SK-N-SH (cell line): ENCODE results near the gene STX16. TPM values are rescaled to one million over a fixed set of nuclear protein-coding genes. Genes with fewer than 3 reads are reported as not detected.

Experiments
- CTCF ChIA-PET: fragments of 300-600, 350-600 bp; formaldehyde crosslinking; extraction: SDS; loops from one replicate; lab custom pipeline; 2021; lab: Yijun Ruan, JAX
- POLR2A ChIA-PET: fragments of 350-600 bp; sonication (Branson Sonifier 250); formaldehyde crosslinking; extraction: SDS; loops from one replicate; lab custom pipeline; 2020; ENCODE audit warnings: antibody characterized with exemption, inconsistent platforms; lab: Yijun Ruan, JAX
- DNase-seq: peaks from one replicate; pipeline ENCODE4 v3.0.0; 2012
- H2AFZ ChIP-seq: fragments of 200-600 bp; sonication (generic); 2 replicates; pipeline ENCODE4 v1.8.1; 2016; ENCODE audit warnings: antibody characterized with exemption, mild to moderate bottlenecking, low read depth
- H3F3A ChIP-seq: fragments of 200-600 bp; sonication (generic); replicated peaks from 2 replicates; pipeline ENCODE3; 2016; ENCODE audit warnings: antibody characterized with exemption, mild to moderate bottlenecking; ENCODE audit not compliant: insufficient read depth
- H3K27ac ChIP-seq, 2 experiments: fragments of 200-500 bp in 1 of 2; fragments of 200-600 bp in 1 of 2; sonication (Bioruptor generic) in 1 of 2; sonication (generic), shearing (Covaris generic) in 1 of 2; 2 replicates each; pipeline versions ENCODE4 v1.5.1 to v1.6.1; 2014 to 2016; ENCODE audit warnings: low read depth in 2 of 2, inconsistent platforms in 1 of 2, low read length in 1 of 2, mild to moderate bottlenecking in 1 of 2, mixed read lengths in 1 of 2
- H3K27me3 ChIP-seq: fragments of 200-600 bp; sonication (generic), shearing (Covaris generic); 2 replicates; pipeline ENCODE4 v1.6.1; 2016; ENCODE audit warnings: mixed run types; ENCODE audit not compliant: insufficient read depth
- H3K36me3 ChIP-seq, 2 experiments: fragments of 200-500 bp in 1 of 2; fragments of 200-600 bp in 1 of 2; sonication (Bioruptor generic) in 1 of 2; sonication (generic) in 1 of 2; replicated peaks in 1 of 2; 2 replicates each; pipeline versions ENCODE3 to v1.5.1; 2014 to 2016; ENCODE audit warnings: low read length in 1 of 2, mild to moderate bottlenecking in 1 of 2; ENCODE audit not compliant: insufficient read depth in 2 of 2, control insufficient read depth in 1 of 2
- H3K4me1 ChIP-seq, 2 experiments: fragments of 200-500 bp in 1 of 2; fragments of 200-600 bp in 1 of 2; sonication (Bioruptor generic) in 1 of 2; sonication (generic), shearing (Covaris generic) in 1 of 2; 2 replicates each; pipeline versions ENCODE4 v1.5.1 to v1.6.1; 2014 to 2016; ENCODE audit warnings: low read depth in 1 of 2, low read length in 1 of 2, mixed run types in 1 of 2; ENCODE audit not compliant: insufficient read depth in 2 of 2, control insufficient read depth in 1 of 2
- H3K4me2 ChIP-seq: fragments of 200-600 bp; sonication (generic), shearing (Covaris generic); 2 replicates; pipeline ENCODE4 v1.6.1; 2017; ENCODE audit warnings: mixed run types
- H3K4me3 ChIP-seq, 2 experiments: fragments of 200-500 bp in 1 of 2; fragments of 200-600 bp in 1 of 2; sonication (Bioruptor generic) in 1 of 2; sonication (generic), shearing (Covaris generic) in 1 of 2; 2 replicates each; pipeline versions ENCODE4 v1.5.1 to v1.8.1; 2014 to 2016; ENCODE audit warnings: low read depth in 2 of 2, inconsistent platforms in 1 of 2, low read length in 1 of 2, mild to moderate bottlenecking in 1 of 2, mixed read lengths in 1 of 2, moderate library complexity in 1 of 2
- H3K79me2 ChIP-seq: fragments of 200-600 bp; sonication (generic); 2 replicates; pipeline ENCODE4 v1.8.1; 2017; ENCODE audit warnings: mild to moderate bottlenecking; ENCODE audit not compliant: insufficient read depth
- H3K9ac ChIP-seq: fragments of 200-600 bp; sonication (generic); 2 replicates; pipeline ENCODE4 v1.6.1; 2017; ENCODE audit warnings: mixed run types
- H3K9me2 ChIP-seq: fragments of 200-600 bp; sonication (generic); 2 replicates; pipeline ENCODE4 v1.6.1; 2017; ENCODE audit warnings: mixed run types
- H3K9me3 ChIP-seq: fragments of 200-600 bp; sonication (generic); 2 replicates; pipeline ENCODE4 v1.6.1; 2017; ENCODE audit warnings: mixed run types, mild to moderate bottlenecking, moderate library complexity
- H4K20me1 ChIP-seq: fragments of 200-600 bp; sonication (generic); 2 replicates; pipeline ENCODE4 v1.6.1; 2017; ENCODE audit warnings: mild to moderate bottlenecking, mixed run types; ENCODE audit not compliant: insufficient read depth
- CHD2 ChIP-seq: fragments of 150-350 bp; IDR thresholded peaks from 2 replicates; pipeline ENCODE4 v1.6.1; 2018; ENCODE audit warnings: low read length; ENCODE audit not compliant: partially characterized antibody
- ELF1 ChIP-seq: IDR thresholded peaks from 2 replicates; pipeline ENCODE4 v1.4.0; 2012
- FOSL2 ChIP-seq: IDR thresholded peaks from 2 replicates; pipeline ENCODE4 v1.4.0; 2012; ENCODE audit warnings: low read depth, mild to moderate bottlenecking, moderate library complexity, borderline replicate concordance
- FOXJ3 ChIP-seq: sonication (generic); formaldehyde crosslinking; IDR thresholded peaks from 2 replicates; pipeline ENCODE4 v1.5.1; 2020; ENCODE audit warnings: mild to moderate bottlenecking, missing genetic modification reagents
- FOXM1 ChIP-seq: IDR thresholded peaks from 2 replicates; pipeline ENCODE4 v1.4.0; 2012; ENCODE audit warnings: low read depth, mild to moderate bottlenecking
- GABPA ChIP-seq: IDR thresholded peaks from 2 replicates; pipeline ENCODE4 v1.4.0; 2012; ENCODE audit warnings: low read depth, mild to moderate bottlenecking
- GATA2 ChIP-seq: sonication (generic); formaldehyde crosslinking; IDR thresholded peaks from 2 replicates; pipeline ENCODE4 v1.5.0; 2020; ENCODE audit warnings: mild to moderate bottlenecking, missing genetic modification reagents
- JUND ChIP-seq: IDR thresholded peaks from 2 replicates; pipeline ENCODE4 v1.4.0; 2012
- NFIC ChIP-seq: IDR thresholded peaks from 2 replicates; pipeline ENCODE4 v1.4.0; 2012; ENCODE audit warnings: borderline replicate concordance
- NRF1 ChIP-seq: IDR thresholded peaks from 2 replicates; pipeline ENCODE4 v1.6.1; 2012; ENCODE audit warnings: low read depth, mild to moderate bottlenecking, low read length
- RAD21 ChIP-seq: IDR thresholded peaks from 2 replicates; pipeline ENCODE4 v1.6.1; 2012; ENCODE audit warnings: mild to moderate bottlenecking, low read length
- RXRA ChIP-seq: IDR thresholded peaks from 2 replicates; pipeline ENCODE4 v1.4.0; 2012; ENCODE audit warnings: low read depth, mild to moderate bottlenecking, borderline replicate concordance
- SMC3 ChIP-seq: IDR thresholded peaks from 2 replicates; pipeline ENCODE4 v1.6.1; 2012; ENCODE audit warnings: low read depth, low read length, improper control_type of control experiment
- TAF1 ChIP-seq: IDR thresholded peaks from 2 replicates; pipeline ENCODE4 v1.6.1; 2012; ENCODE audit warnings: low read depth, mild to moderate bottlenecking, low read length, moderate library complexity, borderline replicate concordance
- TCF12 ChIP-seq: IDR thresholded peaks from 2 replicates; pipeline ENCODE4 v1.4.0; 2012
- WGBS: methylation state at CpG from one replicate; pipeline ENCODE4 v1.1.6; 2017; ENCODE audit warnings: low lambda C conversion rate; 5-methylcytosine and 5-hydroxymethylcytosine counted together
- polyA plus RNA-seq, 3 experiments: library from polyadenylated mRNA; depleted of rRNA; stranded (reverse); fragments of >200 nt; gene quantifications; 2 replicates each; pipeline ENCODE4 v1.2.3, GENCODE V29; 2012
- TF ChIP-seq, protein P1 (sequence below): IDR thresholded peaks from 2 replicates; pipeline ENCODE4 v1.4.0; 2012; ENCODE audit warnings: low read depth, borderline replicate concordance
- TF ChIP-seq, protein P2 (sequence below): IDR thresholded peaks from 2 replicates; pipeline ENCODE4 v1.4.0; 2012; ENCODE audit warnings: low read depth, borderline replicate concordance
- TF ChIP-seq, protein P3 (sequence below): IDR thresholded peaks from 2 replicates; pipeline ENCODE4 v1.6.1; 2012; ENCODE audit warnings: mild to moderate bottlenecking, low read depth, low read length, moderate library complexity
- TF ChIP-seq, protein P4 (sequence below): fragments of 150-350 bp; IDR thresholded peaks from 2 replicates; pipeline ENCODE4 v1.6.1; 2017; ENCODE audit warnings: antibody characterized with exemption, low read length, low read depth, borderline replicate concordance
- TF ChIP-seq, protein P5 (sequence below): IDR thresholded peaks from 2 replicates; pipeline ENCODE4; 2012

STX16 gene
- polyA plus RNA-seq, 1 of the 3 experiments (the other 2 are of a cell fraction) = 63.8 TPM

DNA sequence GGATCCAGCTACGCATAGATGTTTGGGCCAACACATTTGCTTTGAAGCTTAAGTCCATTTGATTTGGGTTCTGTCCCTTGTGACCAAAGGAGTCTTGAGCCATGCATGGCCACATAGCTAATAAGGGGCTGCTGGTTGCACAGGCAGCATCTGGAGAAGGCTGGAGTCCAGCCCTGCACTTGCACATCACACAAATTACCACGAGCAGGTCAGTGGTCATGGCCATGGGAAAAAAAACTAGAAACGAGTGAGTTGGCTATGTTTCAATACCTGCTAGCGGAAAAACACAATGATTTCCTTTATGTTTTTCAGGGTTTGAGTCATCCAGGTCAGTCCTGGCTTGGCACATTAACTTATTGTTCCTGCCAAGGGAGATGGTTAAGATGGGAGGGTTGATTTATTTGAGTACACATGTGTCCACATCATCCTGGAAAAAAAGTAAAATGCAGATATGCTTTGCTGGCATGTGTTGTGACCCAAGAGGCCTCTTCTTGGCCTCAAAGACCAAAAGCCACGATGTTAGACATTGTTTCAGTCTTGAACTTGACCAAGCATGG lies 5.6 kb upstream of the STX16 start (continued):
- no peak for TF ChIP-seq SMC3
- TF ChIP-seq, protein P1, sequence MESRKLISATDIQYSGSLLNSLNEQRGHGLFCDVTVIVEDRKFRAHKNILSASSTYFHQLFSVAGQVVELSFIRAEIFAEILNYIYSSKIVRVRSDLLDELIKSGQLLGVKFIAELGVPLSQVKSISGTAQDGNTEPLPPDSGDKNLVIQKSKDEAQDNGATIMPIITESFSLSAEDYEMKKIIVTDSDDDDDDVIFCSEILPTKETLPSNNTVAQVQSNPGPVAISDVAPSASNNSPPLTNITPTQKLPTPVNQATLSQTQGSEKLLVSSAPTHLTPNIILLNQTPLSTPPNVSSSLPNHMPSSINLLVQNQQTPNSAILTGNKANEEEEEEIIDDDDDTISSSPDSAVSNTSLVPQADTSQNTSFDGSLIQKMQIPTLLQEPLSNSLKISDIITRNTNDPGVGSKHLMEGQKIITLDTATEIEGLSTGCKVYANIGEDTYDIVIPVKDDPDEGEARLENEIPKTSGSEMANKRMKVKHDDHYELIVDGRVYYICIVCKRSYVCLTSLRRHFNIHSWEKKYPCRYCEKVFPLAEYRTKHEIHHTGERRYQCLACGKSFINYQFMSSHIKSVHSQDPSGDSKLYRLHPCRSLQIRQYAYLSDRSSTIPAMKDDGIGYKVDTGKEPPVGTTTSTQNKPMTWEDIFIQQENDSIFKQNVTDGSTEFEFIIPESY = peak; percentile 58; the same call in 1 of the 2 replicates
- peak; percentile 96 for TF ChIP-seq JUND
- no peak for TF ChIP-seq GABPA
- TF ChIP-seq ELF1 = no peak
- TF ChIP-seq GATA2 (CRISPR knock-in tag) = no peak
- TF ChIP-seq, protein P2, sequence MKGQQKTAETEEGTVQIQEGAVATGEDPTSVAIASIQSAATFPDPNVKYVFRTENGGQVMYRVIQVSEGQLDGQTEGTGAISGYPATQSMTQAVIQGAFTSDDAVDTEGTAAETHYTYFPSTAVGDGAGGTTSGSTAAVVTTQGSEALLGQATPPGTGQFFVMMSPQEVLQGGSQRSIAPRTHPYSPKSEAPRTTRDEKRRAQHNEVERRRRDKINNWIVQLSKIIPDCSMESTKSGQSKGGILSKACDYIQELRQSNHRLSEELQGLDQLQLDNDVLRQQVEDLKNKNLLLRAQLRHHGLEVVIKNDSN = no peak
- TF ChIP-seq, protein P3, sequence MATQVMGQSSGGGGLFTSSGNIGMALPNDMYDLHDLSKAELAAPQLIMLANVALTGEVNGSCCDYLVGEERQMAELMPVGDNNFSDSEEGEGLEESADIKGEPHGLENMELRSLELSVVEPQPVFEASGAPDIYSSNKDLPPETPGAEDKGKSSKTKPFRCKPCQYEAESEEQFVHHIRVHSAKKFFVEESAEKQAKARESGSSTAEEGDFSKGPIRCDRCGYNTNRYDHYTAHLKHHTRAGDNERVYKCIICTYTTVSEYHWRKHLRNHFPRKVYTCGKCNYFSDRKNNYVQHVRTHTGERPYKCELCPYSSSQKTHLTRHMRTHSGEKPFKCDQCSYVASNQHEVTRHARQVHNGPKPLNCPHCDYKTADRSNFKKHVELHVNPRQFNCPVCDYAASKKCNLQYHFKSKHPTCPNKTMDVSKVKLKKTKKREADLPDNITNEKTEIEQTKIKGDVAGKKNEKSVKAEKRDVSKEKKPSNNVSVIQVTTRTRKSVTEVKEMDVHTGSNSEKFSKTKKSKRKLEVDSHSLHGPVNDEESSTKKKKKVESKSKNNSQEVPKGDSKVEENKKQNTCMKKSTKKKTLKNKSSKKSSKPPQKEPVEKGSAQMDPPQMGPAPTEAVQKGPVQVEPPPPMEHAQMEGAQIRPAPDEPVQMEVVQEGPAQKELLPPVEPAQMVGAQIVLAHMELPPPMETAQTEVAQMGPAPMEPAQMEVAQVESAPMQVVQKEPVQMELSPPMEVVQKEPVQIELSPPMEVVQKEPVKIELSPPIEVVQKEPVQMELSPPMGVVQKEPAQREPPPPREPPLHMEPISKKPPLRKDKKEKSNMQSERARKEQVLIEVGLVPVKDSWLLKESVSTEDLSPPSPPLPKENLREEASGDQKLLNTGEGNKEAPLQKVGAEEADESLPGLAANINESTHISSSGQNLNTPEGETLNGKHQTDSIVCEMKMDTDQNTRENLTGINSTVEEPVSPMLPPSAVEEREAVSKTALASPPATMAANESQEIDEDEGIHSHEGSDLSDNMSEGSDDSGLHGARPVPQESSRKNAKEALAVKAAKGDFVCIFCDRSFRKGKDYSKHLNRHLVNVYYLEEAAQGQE = no peak
- no peak for TF ChIP-seq RAD21
- TF ChIP-seq NFIC = peak; percentile 100
- TF ChIP-seq, protein P4, sequence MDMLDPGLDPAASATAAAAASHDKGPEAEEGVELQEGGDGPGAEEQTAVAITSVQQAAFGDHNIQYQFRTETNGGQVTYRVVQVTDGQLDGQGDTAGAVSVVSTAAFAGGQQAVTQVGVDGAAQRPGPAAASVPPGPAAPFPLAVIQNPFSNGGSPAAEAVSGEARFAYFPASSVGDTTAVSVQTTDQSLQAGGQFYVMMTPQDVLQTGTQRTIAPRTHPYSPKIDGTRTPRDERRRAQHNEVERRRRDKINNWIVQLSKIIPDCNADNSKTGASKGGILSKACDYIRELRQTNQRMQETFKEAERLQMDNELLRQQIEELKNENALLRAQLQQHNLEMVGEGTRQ = no peak
- peak; percentile 88; the same call in 1 of the 2 replicates for TF ChIP-seq RXRA

DNA sequence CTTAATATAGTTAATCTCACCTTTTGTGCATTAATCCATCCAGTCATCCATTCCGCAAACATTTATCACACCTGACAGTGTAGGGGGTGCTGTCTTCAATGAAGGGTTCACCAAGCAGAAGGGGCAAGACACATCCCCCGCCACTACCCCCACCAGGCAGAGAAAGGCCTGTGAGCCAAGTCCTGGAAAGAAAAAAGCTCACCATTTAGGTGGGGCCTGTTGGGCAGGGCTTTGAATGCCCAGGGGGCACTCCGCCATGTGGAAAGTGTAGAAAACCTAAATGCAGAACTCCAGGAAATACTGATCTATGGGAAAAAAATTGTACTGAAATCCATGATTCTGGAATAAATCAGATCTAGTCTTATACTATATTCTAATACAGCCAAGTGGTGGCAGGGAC lies 4.8 kb upstream of the STX16 start:
- H3K9ac ChIP-seq = no peak overlapping the region
- no peak for DNase-seq
- no peaks in the 10 kb centered on the region for H3K9me2 ChIP-seq
- H3K27me3 ChIP-seq = no peaks in the 10 kb centered on the region
- H3K4me2 ChIP-seq = 0 out of 2 replicates have a peak overlapping the region, but pooled peaks have one; percentile 41
- H3K4me1 ChIP-seq = peaks cover 21 to 28% of the 10 kb centered on the region in 2 experiments; a peak in 3 of 4 replicates
- no peaks in the 10 kb centered on the region for H3K9me3 ChIP-seq
- peak overlapping the region; percentile 81 to 94; a peak in 3 of 4 replicates for H3K27ac ChIP-seq
- 97% methylated on average over 3 of the region's 3 CpGs for WGBS
- CTCF ChIA-PET = interaction anchor here (1.0 to 7.3 kb wide), 8 partner anchors 10 to 791 kb away, joined by 3 to 87 read pairs (median 6); partner anchors contain the start of gene GNAS
- H3F3A ChIP-seq = peaks cover 31% of the 10 kb centered on the region
- H3K79me2 ChIP-seq = peaks cover 2% of the 10 kb centered on the region; the same call in 1 of the 2 replicates
- no peaks in the 10 kb centered on the region for H3K36me3 ChIP-seq
- H3K4me3 ChIP-seq = no peak overlapping the region
- POLR2A ChIA-PET = no interaction called here
- no peaks in the 10 kb centered on the region for H4K20me1 ChIP-seq
- H2AFZ ChIP-seq = no peak overlapping the region
- TF ChIP-seq, protein P4 = no peak
- TF ChIP-seq TAF1 = no peak
- TF ChIP-seq, protein P5, sequence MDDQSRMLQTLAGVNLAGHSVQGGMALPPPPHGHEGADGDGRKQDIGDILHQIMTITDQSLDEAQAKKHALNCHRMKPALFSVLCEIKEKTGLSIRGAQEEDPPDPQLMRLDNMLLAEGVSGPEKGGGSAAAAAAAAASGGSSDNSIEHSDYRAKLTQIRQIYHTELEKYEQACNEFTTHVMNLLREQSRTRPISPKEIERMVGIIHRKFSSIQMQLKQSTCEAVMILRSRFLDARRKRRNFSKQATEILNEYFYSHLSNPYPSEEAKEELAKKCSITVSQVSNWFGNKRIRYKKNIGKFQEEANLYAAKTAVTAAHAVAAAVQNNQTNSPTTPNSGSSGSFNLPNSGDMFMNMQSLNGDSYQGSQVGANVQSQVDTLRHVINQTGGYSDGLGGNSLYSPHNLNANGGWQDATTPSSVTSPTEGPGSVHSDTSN = no peak
- no peak for TF ChIP-seq RAD21
- no peak for TF ChIP-seq NRF1
- TF ChIP-seq CHD2 = no peak
- no peak for TF ChIP-seq TCF12
- no peak for TF ChIP-seq FOXJ3
- TF ChIP-seq FOSL2 = no peak
- TF ChIP-seq SMC3 = no peak
- TF ChIP-seq, protein P2 = no peak
- TF ChIP-seq FOXM1 = no peak
